ENCODE measurements around the gene PIM1.

DNA sequence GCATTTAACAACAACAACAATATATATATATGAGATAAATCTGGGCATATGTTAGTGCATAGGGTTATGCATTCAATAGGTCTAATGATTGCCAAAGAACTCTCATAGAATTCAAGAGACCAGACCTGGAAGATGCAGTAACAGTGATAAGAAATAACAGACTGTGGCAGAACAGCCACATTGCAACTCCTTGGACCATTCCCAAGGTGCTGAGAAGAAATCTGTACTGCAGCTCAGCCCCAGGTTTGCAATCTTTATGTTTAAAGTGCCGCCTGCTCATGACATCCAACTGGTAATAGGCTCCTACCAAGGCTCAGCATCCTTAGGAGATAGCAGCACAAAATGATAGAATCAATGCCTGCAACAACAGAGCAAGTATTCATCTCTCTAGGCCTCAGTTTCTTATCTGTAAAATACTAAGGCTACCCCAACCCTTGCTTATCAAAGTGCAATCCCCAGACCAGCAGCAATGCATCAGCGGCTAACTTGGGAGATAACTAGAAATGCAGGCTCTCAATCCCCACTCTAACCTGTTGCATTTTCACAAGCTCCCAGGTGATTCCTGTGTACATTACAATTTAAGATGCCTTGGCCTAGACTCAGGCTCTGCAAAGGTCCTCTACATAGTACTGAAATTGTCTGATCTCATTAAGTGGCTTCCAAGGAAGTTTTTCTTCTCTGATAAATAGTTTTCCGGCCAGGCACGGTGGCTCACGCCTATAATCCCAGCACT lies 30.6 kb upstream of the PIM1 start:
- TF ChIP-seq POLR2A (IDR thresholded peaks at IDR 0.05; ENCODE audit: low read length): no peak
- no peak for TF ChIP-seq GATA1 (IDR thresholded peaks at IDR 0.05; ENCODE audit: low read depth, low read length)
